Right lobe of liver (tissue), 4 donors: ENCODE results near the gene LYRM7.

Source experiments
- CTCF ChIP-seq, 4 donors: fragments of 200-600 bp in 3 of 4; fragments of 450-650 bp in 1 of 4; IDR thresholded peaks; one replicate each; pipeline versions ENCODE4 v1.5.1 to v1.8.0; 2016 to 2022; ENCODE audit warnings: antibody characterized with exemption in 4 of 4, mild to moderate bottlenecking in 2 of 4
- POLR2A ChIP-seq: fragments of 450-650 bp; IDR thresholded peaks from one replicate; pipeline ENCODE4 v1.6.1; 2017; ENCODE audit warnings: antibody characterized with exemption, mild to moderate bottlenecking
- donor health status: DM: no; HTN: no; CAD: no.
- donor health status: DM: no; HTN: no; CAD: no.
- donor health status: DM: no; HTN: yes; CAD: no.

GRCh38 chr5:131221888-131222287, 51.1 kb downstream of the LYRM7 start:
- TF ChIP-seq CTCF (IDR thresholded peaks at IDR 0.05) (no peak), POLR2A (no peak)
